GM19328 (cell line): ENCODE results near the gene WT1.

Experiments used
- ATAC-seq: cut with Tn5 transposase; IDR thresholded peaks from one replicate; pipeline ENCODE4 v1.9.1; 2021; ENCODE audit warnings: mild to moderate bottlenecking, moderate library complexity; ENCODE audit not compliant: unreplicated experiment

The WT1 gene

GRCh38 chr11:32438866-32439489 is 3.6 kb upstream of the WT1 start:
- no peak for ATAC-seq

DNA sequence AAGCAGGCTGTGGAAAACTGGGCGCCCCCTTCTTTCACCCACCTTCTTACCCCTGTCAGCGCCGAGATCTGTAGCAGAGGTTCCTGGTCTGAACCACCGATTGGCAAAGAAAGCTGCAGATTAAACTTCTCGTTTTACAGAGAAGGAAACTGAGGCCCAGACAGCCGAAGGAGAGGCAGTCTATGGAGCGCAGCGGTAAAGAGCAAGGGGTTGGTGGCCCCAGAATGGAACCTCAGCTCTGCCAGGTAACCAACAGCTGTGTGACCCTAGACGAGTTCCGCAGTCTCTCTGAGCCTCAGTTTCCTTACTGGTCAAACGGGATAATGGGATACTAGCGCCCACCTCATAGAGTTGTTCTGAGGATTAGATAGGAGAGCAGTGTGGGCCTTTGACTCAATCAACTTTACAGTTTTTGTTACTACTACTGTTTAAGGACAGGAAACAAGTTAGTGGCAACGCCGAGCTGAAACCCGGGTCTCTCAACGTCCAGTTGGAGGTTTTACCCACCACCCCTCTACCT is 3.1 kb upstream of the WT1 start:
- ATAC-seq = no peak

GRCh38 chr11:32437495-32438345 is 2.4 kb upstream of the WT1 start:
- no peak for ATAC-seq

DNA sequence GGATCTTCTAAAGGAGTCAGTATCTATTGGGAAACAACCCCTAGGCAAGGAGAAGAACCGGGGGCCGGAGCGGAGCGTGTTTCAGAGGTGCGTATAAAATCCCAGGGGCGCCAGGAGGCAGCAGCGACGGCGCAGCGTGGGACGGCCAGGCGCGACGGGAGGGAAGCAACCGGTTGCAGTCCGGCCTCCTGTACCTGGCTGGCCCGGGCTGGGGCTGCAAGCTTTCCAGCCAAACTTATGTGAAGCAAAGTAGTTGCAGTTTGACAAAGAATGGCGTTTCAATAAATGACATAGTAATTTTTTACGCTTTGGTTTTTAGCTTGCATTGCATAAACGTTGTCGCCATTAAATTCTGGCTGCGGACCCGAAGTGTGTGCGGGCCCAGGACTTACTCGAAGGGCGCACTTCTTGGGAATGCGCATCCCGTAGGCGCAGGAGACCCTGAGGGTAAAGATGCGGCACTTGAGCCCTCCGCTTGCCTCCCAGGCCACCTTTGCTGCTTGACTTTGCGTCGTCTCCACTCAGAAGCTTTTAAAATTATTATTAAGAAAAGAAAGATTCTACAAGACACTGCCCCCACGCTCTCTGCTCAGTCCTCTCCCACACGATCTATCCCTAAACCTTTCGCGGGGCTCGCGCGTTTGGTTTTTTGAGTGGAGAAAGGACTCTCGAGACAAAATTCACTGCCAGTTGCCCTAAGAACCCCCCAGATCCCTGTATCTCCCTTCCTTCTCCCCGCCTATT is 1.6 kb upstream of the WT1 start:
- no peak for ATAC-seq

DNA sequence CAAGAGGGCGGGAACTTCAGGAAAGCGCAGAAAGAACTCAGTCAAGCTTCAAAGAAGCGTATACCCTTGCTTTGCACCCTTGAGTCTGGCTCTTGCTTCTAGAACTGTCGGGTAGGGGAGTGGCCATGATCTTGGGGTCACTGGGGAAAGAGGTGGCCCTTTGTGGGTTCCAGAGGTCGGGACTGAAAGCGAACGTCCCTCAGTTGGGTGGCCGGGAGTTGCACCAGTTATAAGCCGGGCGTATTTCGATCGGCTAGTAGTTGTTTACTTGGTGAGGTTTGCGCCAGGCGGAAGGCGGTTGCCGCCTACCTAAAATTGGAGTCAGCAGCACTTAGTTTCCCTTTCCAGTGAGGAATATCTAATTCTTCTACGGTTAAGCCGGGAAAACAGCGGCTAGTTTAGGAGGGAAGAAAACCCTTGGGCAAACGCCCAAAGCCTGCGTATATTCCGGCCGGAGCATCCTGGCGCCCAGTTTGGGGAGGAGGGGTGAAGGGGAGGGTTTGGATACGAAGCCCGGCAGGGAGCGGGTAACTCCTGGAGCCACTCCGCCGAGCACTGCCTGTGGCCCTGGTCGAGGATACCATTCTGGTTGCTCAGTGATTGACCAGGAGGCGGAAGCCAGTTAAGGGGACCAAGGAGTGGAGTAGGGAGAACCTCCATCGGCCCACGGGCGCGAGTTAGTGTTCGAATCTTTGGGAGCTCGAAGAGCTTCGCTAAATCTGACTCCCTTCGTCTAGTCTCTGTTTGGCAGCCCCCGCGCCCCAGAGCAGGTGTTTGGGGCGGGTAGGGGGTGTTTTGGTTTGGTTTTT is 807 bp upstream of the WT1 start:
- ATAC-seq = no peak

- no peak for ATAC-seq
Observed at GRCh38 chr11:32435152-32435480, 223 bp downstream of the WT1 start.

- no peak for ATAC-seq
Observed at GRCh38 chr11:32434356-32435151, 785 bp downstream of the WT1 start.

- ATAC-seq = no peak
Observed at GRCh38 chr11:32433914-32434355, 1.4 kb downstream of the WT1 start.

- ATAC-seq = no peak
Observed at GRCh38 chr11:32433101-32433913, 2.0 kb downstream of the WT1 start.

- ATAC-seq = no peak
Observed at GRCh38 chr11:32432565-32432964, 2.8 kb downstream of the WT1 start.

- ATAC-seq = no peak
Observed at GRCh38 chr11:32430568-32431381, 4.6 kb downstream of the WT1 start.

- ATAC-seq = no peak
Observed at GRCh38 chr11:32429477-32429876, 5.9 kb downstream of the WT1 start.

GRCh38 chr11:32428665-32429303 is 6.6 kb downstream of the WT1 start:
- ATAC-seq = no peak

GRCh38 chr11:32427935-32428664 is 7.2 kb downstream of the WT1 start:
- ATAC-seq = no peak

GRCh38 chr11:32427616-32427934 is 7.8 kb downstream of the WT1 start:
- no peak for ATAC-seq

GRCh38 chr11:32426819-32427615 is 8.3 kb downstream of the WT1 start:
- ATAC-seq = no peak

GRCh38 chr11:32426192-32426591 is 9.1 kb downstream of the WT1 start:
- no peak for ATAC-seq
